Suprapubic skin (tissue), 2 donors: Measurements from ENCODE around the gene EFCAB10.

Experiments used
- EP300 ChIP-seq: sonication (generic); formaldehyde crosslinking; IDR thresholded peaks from one replicate; pipeline ENCODE4 v1.6.1; 2017; ENCODE audit warnings: antibody characterized with exemption
- POLR2A ChIP-seq, 2 donors: fragments of 450-650 bp; IDR thresholded peaks; one replicate each; pipeline ENCODE4 v1.6.1; 2017; ENCODE audit warnings: antibody characterized with exemption in 2 of 2, mild to moderate bottlenecking in 2 of 2, moderate library complexity in 2 of 2

- TF ChIP-seq POLR2A (IDR thresholded peaks at IDR 0.05) (no peak), EP300 (no peak)
These were observed 8.2 kb upstream of the EFCAB10 start for GRCh38 chr7:105589356-105590077.
